Caki2 (cell line): Measurements from ENCODE around the gene ANKRD16. TPM values are rescaled to one million over a fixed set of nuclear protein-coding genes. Genes with fewer than 3 reads are reported as not detected.

Experiments
- DNase-seq: peaks from one replicate; pipeline ENCODE4 v3.0.0-alpha.2; 2015; ENCODE audit warnings: low read depth
- in situ Hi-C: cut with HindIII; loops from 2 replicates; pipeline ENCODE4 v1.10.0; 2016; ENCODE audit warnings: low sequenced_read_pairs, low pct_unique_long_range_greater_than_20kb, mixed read lengths
- total RNA-seq: library from RNA; depleted of rRNA; stranded (reverse); fragments of >200 nt; shearing (Covaris generic); gene quantifications from 2 replicates; pipeline ENCODE4 v1.2.3, GENCODE V29; 2014; ENCODE audit warnings: low replicate concordance

ANKRD16 gene
- total RNA-seq, 1 experiment from 2014 or later: 10.4 TPM

GRCh38 chr10:5906651-5907050, 17.0 kb upstream of the ANKRD16 start:
- in situ Hi-C loops: no loop called here
- DNase-seq: no peak

- no peak for DNase-seq
- in situ Hi-C loops: no loop called here
These were observed 16.3 kb upstream of the ANKRD16 start for GRCh38 chr10:5905854-5906507.

GRCh38 chr10:5904227-5904626, 14.5 kb upstream of the ANKRD16 start:
- no peak for DNase-seq
- in situ Hi-C loops: no loop called here

- in situ Hi-C loops: no loop called here
- DNase-seq: no peak
These were observed 13.9 kb upstream of the ANKRD16 start for GRCh38 chr10:5903563-5903962.

GRCh38 chr10:5902511-5903274, 13.0 kb upstream of the ANKRD16 start:
- in situ Hi-C loops: no loop called here
- no peak for DNase-seq

- in situ Hi-C loops: no loop called here
- DNase-seq: no peak
These were observed 10.6 kb upstream of the ANKRD16 start for GRCh38 chr10:5900247-5900646.

GRCh38 chr10:5898163-5898562, 8.5 kb upstream of the ANKRD16 start:
- in situ Hi-C loops: no loop called here
- no peak for DNase-seq

- in situ Hi-C loops: no loop called here
- no peak for DNase-seq
These were observed 7.8 kb upstream of the ANKRD16 start for GRCh38 chr10:5897504-5897903.

GRCh38 chr10:5897053-5897340, 7.3 kb upstream of the ANKRD16 start:
- DNase-seq: no peak
- in situ Hi-C loops: no loop called here

- in situ Hi-C loops: no loop called here
- DNase-seq: no peak
These were observed 6.7 kb upstream of the ANKRD16 start for GRCh38 chr10:5896208-5897052.

- no peak for DNase-seq
- in situ Hi-C loops: no loop called here
These were observed 6.1 kb upstream of the ANKRD16 start for GRCh38 chr10:5895804-5896203.

- no peak for DNase-seq
- in situ Hi-C loops: no loop called here
These were observed 5.7 kb upstream of the ANKRD16 start for GRCh38 chr10:5895365-5895764.

GRCh38 chr10:5894873-5895272, 5.2 kb upstream of the ANKRD16 start:
- DNase-seq: no peak
- in situ Hi-C loops: no loop called here

GRCh38 chr10:5894403-5894802, 4.7 kb upstream of the ANKRD16 start:
- no peak for DNase-seq
- in situ Hi-C loops: no loop called here

- no peak for DNase-seq
- in situ Hi-C loops: no loop called here
These were observed 3.6 kb upstream of the ANKRD16 start for GRCh38 chr10:5893321-5893720.

- no peak for DNase-seq
- in situ Hi-C loops: no loop called here
These were observed 2.3 kb upstream of the ANKRD16 start for GRCh38 chr10:5892007-5892406.

GRCh38 chr10:5891009-5891408, 1.3 kb upstream of the ANKRD16 start:
- DNase-seq: no peak

GRCh38 chr10:5890452-5890915, 791 bp upstream of the ANKRD16 start:
- in situ Hi-C loops: no loop called here

More at GRCh38 chr10:5891009-5891408, 1.3 kb upstream of the ANKRD16 start:
- in situ Hi-C loops: no loop called here

More at GRCh38 chr10:5890452-5890915, 791 bp upstream of the ANKRD16 start:
- no peak for DNase-seq
